ENCODE measurements around the gene CHMP2B.
A peak's percentile ranks its signal among the peaks of the same experiment; 100 is the strongest.

Gene CHMP2B

DNA sequence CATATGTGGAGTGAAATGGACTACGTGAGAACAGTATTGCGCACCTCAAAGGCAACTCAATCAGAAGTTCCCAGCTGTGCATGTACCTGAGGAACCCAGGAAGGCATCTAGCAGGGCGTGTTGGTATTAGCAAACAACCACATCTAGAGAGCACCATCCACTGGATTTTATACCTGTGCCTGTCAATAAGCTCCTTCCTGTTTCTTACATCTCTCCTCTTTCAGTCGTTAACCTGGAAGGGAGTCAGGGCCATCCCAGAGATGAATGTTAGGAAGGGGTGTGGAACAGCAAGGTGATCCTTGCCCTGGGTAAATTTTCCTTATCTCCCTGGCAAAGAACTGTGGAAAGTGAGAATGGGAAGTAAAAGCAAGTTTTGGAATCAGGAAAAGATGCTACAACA lies 29.6 kb upstream of the CHMP2B start:
- Histone ChIP-seq H3K36me3 (replicated peaks in 1 of 2; ENCODE audit: control insufficient read depth in 2 of 2, insufficient read depth in 2 of 2, low read length in 2 of 2) (no peaks in the 10 kb centered on the region), H3K18ac (ENCODE audit: low read length) (no peak overlapping the region)

DNA sequence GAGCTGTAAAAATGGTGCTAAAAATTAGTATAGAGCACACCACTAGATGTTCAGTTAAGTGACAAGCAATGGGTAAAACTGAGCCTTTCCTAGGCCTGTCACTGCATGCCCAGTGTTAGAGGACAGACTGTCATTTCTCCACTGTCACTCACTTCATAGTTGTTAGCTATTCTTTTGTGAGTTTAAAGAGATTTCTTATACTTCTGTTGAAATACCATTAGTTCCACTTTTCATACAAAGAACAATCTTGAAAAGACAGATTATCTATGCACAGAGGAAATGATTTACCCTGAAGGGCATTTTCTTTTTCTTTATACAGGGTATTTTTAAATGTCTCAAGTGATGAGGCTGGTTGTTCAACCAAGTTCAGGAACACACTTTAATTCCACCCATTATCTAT lies 28.3 kb upstream of the CHMP2B start:
- Histone ChIP-seq H4K8ac (ENCODE audit: low read depth, low read length) (no peak overlapping the region), H3K4me3 (ENCODE audit: low read length in 2 of 2) (no peak overlapping the region), H3K4me1 (ENCODE audit: control insufficient read depth in 2 of 2, insufficient read depth in 1 of 2, low read depth in 1 of 2, low read length in 2 of 2) (no peaks in the 10 kb centered on the region), H2BK120ac (ENCODE audit: low read depth, low read length) (no peak overlapping the region), H4K91ac (ENCODE audit: low read depth, low read length, poor library complexity) (no peak overlapping the region), H3K27ac (replicated peaks; ENCODE audit: low read length) (no peak overlapping the region), H2AK5ac (ENCODE audit: low read depth, low read length) (no peak overlapping the region), H2AFZ (ENCODE audit: low read length) (peak overlapping the region; percentile 49), H3K4me2 (ENCODE audit: insufficient read depth, low read length, poor library complexity, severe bottlenecking) (no peak overlapping the region), H3K4ac (ENCODE audit: low read length) (no peak overlapping the region), H3K9me3 (replicated peaks in 1 of 2; ENCODE audit: control insufficient read depth in 2 of 2, insufficient read depth in 1 of 2, low read depth in 1 of 2, low read length in 2 of 2) (peaks cover 0 to 4% of the 10 kb centered on the region in 2 donors), H3K27me3 (ENCODE audit: control insufficient read depth in 3 of 3, insufficient read depth in 3 of 3, low read depth in 1 of 3, low read length in 3 of 3) (no peaks in the 10 kb centered on the region), H3K18ac (ENCODE audit: low read length) (no peak overlapping the region), H2BK5ac (ENCODE audit: low read length) (no peak overlapping the region), H2BK12ac (ENCODE audit: low read length) (no peak overlapping the region), H2BK15ac (ENCODE audit: low read length) (no peak overlapping the region), H3K14ac (ENCODE audit: low read length) (no peak overlapping the region), H3K79me1 (ENCODE audit: low read depth, low read length) (no peaks in the 10 kb centered on the region), H3K9ac (ENCODE audit: low read depth, low read length, poor library complexity) (no peak overlapping the region), H3K36me3 (replicated peaks in 1 of 2; ENCODE audit: control insufficient read depth in 2 of 2, insufficient read depth in 2 of 2, low read length in 2 of 2) (no peaks in the 10 kb centered on the region), H3K23ac (ENCODE audit: low read depth, low read length, poor library complexity) (no peak overlapping the region)
- DNase-seq (ENCODE audit: low spot score), result no peak

More for the DNA sequence above, 29.6 kb upstream of the CHMP2B start:
- no peak overlapping the region for H4K91ac ChIP-seq (ENCODE audit: low read depth, low read length, poor library complexity)
- H3K9ac ChIP-seq (ENCODE audit: low read depth, low read length, poor library complexity), result no peak overlapping the region
- no CpG with 5 or more reads among the region's 4 CpGs for WGBS, 2 donors (ENCODE audit: extremely low coverage in 2 of 2, insufficient read length in 2 of 2, insufficient replicate concordance in 1 of 2)
- no peak overlapping the region for H2BK12ac ChIP-seq (ENCODE audit: low read length)
- peaks cover 0 to 4% of the 10 kb centered on the region in 2 donors for H3K9me3 ChIP-seq (replicated peaks in 1 of 2; ENCODE audit: control insufficient read depth in 2 of 2, insufficient read depth in 1 of 2, low read depth in 1 of 2, low read length in 2 of 2)
- no peak overlapping the region for H3K27ac ChIP-seq (replicated peaks; ENCODE audit: low read length)
- no peak overlapping the region for H3K4ac ChIP-seq (ENCODE audit: low read length)
- no peaks in the 10 kb centered on the region for H3K79me1 ChIP-seq (ENCODE audit: low read depth, low read length)
- H2BK120ac ChIP-seq (ENCODE audit: low read depth, low read length), result no peak overlapping the region
- DNase-seq (ENCODE audit: low spot score), result no peak
- no peak overlapping the region for H2BK5ac ChIP-seq (ENCODE audit: low read length)
- no peaks in the 10 kb centered on the region for H3K27me3 ChIP-seq (ENCODE audit: control insufficient read depth in 3 of 3, insufficient read depth in 3 of 3, low read depth in 1 of 3, low read length in 3 of 3)
- no peak overlapping the region for H3K23ac ChIP-seq (ENCODE audit: low read depth, low read length, poor library complexity)
- H2AK5ac ChIP-seq (ENCODE audit: low read depth, low read length), result no peak overlapping the region
- H3K4me2 ChIP-seq (ENCODE audit: insufficient read depth, low read length, poor library complexity, severe bottlenecking), result no peak overlapping the region
- no peak overlapping the region for H3K14ac ChIP-seq (ENCODE audit: low read length)
- H3K4me1 ChIP-seq (ENCODE audit: control insufficient read depth in 2 of 2, insufficient read depth in 1 of 2, low read depth in 1 of 2, low read length in 2 of 2), result no peaks in the 10 kb centered on the region
- no peak overlapping the region for H4K8ac ChIP-seq (ENCODE audit: low read depth, low read length)
- H3K4me3 ChIP-seq (ENCODE audit: low read length in 2 of 2), result no peak overlapping the region
- H2BK15ac ChIP-seq (ENCODE audit: low read length), result no peak overlapping the region
- H2AFZ ChIP-seq (ENCODE audit: low read length), result no peak overlapping the region

DNA sequence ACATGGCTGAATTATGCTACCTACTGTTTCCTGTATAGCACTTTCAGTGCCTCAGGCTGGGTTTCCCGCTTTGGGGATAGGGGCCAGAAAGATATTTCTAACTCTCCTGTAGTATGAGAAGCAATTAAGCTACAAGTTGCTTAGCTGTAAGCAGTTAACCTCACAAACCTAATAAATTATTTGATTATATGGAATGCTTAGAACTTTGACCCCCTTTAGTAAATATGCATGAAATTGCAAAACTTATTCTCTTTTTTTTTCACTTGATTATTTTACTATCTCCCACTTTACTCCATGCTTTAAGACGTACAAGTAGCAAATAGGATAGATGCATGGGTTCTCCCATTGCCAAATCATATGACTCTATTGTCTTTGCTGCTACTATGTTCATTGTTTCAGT lies 27.5 kb upstream of the CHMP2B start:
- H3K4ac ChIP-seq (ENCODE audit: low read length), result no peak overlapping the region
- H3K9me3 ChIP-seq (replicated peaks in 1 of 2; ENCODE audit: control insufficient read depth in 2 of 2, insufficient read depth in 1 of 2, low read depth in 1 of 2, low read length in 2 of 2), result peaks cover 0 to 4% of the 10 kb centered on the region in 2 donors
- no peak overlapping the region for H3K14ac ChIP-seq (ENCODE audit: low read length)
- H4K8ac ChIP-seq (ENCODE audit: low read depth, low read length), result no peak overlapping the region
- H3K36me3 ChIP-seq (replicated peaks in 1 of 2; ENCODE audit: control insufficient read depth in 2 of 2, insufficient read depth in 2 of 2, low read length in 2 of 2), result no peaks in the 10 kb centered on the region
- no peak overlapping the region for H2BK5ac ChIP-seq (ENCODE audit: low read length)
- no peaks in the 10 kb centered on the region for H3K4me1 ChIP-seq (ENCODE audit: control insufficient read depth in 2 of 2, insufficient read depth in 1 of 2, low read depth in 1 of 2, low read length in 2 of 2)
- no peak overlapping the region for H2AK5ac ChIP-seq (ENCODE audit: low read depth, low read length)
- DNase-seq (ENCODE audit: low spot score), result no peak
- no peaks in the 10 kb centered on the region for H3K27me3 ChIP-seq (ENCODE audit: control insufficient read depth in 3 of 3, insufficient read depth in 3 of 3, low read depth in 1 of 3, low read length in 3 of 3)
- H2BK120ac ChIP-seq (ENCODE audit: low read depth, low read length), result no peak overlapping the region
- H2AFZ ChIP-seq (ENCODE audit: low read length), result no peak overlapping the region
- H2BK15ac ChIP-seq (ENCODE audit: low read length), result no peak overlapping the region
- no peak overlapping the region for H3K4me2 ChIP-seq (ENCODE audit: insufficient read depth, low read length, poor library complexity, severe bottlenecking)
- no peak overlapping the region for H2BK12ac ChIP-seq (ENCODE audit: low read length)
- no peak overlapping the region for H3K18ac ChIP-seq (ENCODE audit: low read length)
- H3K27ac ChIP-seq (replicated peaks; ENCODE audit: low read length), result no peak overlapping the region
- no peak overlapping the region for H4K91ac ChIP-seq (ENCODE audit: low read depth, low read length, poor library complexity)
- no peak overlapping the region for H3K9ac ChIP-seq (ENCODE audit: low read depth, low read length, poor library complexity)
- H3K4me3 ChIP-seq (ENCODE audit: low read length in 2 of 2), result no peak overlapping the region
- no peak overlapping the region for H3K23ac ChIP-seq (ENCODE audit: low read depth, low read length, poor library complexity)
- WGBS, 2 donors (ENCODE audit: extremely low coverage in 2 of 2, insufficient read length in 2 of 2, insufficient replicate concordance in 1 of 2), result no CpG with 5 or more reads among the region's 2 CpGs
- H3K79me1 ChIP-seq (ENCODE audit: low read depth, low read length), result no peaks in the 10 kb centered on the region

DNA sequence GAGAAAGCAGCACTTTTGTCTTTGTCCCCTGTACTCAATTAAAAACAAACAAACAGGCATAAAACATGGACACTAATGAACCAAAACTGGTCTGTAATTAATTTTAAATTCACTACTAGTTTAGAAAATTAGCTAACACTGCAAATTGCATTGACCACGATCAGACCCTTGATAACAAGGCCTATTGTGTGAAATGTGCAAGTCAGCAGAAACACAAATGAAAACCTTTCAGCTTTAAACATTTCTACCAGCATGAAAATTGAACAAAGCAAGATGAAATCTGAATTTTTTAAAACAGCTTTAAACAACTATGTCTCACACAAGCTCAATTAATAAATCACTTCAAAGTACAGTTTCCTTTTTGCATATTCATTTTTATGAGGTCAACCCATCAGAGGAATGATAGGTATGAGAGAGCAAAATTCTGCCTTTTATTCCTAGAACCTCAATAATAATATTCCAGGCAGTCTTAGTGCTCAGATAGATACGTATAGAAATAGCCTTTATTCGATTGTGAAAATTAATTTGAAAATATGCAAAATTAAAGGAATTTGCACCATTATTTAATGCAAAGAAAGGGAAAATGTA lies 27.0 kb upstream of the CHMP2B start:
- H3K14ac ChIP-seq (ENCODE audit: low read length), result no peak overlapping the region
- no peak overlapping the region for H3K4me2 ChIP-seq (ENCODE audit: insufficient read depth, low read length, poor library complexity, severe bottlenecking)

More for the DNA sequence above, 27.0 kb upstream of the CHMP2B start:
- Histone ChIP-seq H2AK5ac (ENCODE audit: low read depth, low read length) (no peak overlapping the region), H2BK12ac (ENCODE audit: low read length) (no peak overlapping the region), H2BK5ac (ENCODE audit: low read length) (no peak overlapping the region), H3K9ac (ENCODE audit: low read depth, low read length, poor library complexity) (no peak overlapping the region), H3K4ac (ENCODE audit: low read length) (no peak overlapping the region), H3K27me3 (ENCODE audit: control insufficient read depth in 3 of 3, insufficient read depth in 3 of 3, low read depth in 1 of 3, low read length in 3 of 3) (no peaks in the 10 kb centered on the region), H3K4me1 (ENCODE audit: control insufficient read depth in 2 of 2, insufficient read depth in 1 of 2, low read depth in 1 of 2, low read length in 2 of 2) (no peaks in the 10 kb centered on the region), H3K18ac (ENCODE audit: low read length) (no peak overlapping the region), H4K91ac (ENCODE audit: low read depth, low read length, poor library complexity) (no peak overlapping the region), H2BK120ac (ENCODE audit: low read depth, low read length) (no peak overlapping the region), H3K9me3 (replicated peaks in 1 of 2; ENCODE audit: control insufficient read depth in 2 of 2, insufficient read depth in 1 of 2, low read depth in 1 of 2, low read length in 2 of 2) (peaks cover 0 to under 1% of the 10 kb centered on the region in 2 donors), H3K36me3 (replicated peaks in 1 of 2; ENCODE audit: control insufficient read depth in 2 of 2, insufficient read depth in 2 of 2, low read length in 2 of 2) (no peaks in the 10 kb centered on the region), H3K4me3 (ENCODE audit: low read length in 2 of 2) (no peak overlapping the region), H3K23ac (ENCODE audit: low read depth, low read length, poor library complexity) (no peak overlapping the region), H2AFZ (ENCODE audit: low read length) (no peak overlapping the region), H2BK15ac (ENCODE audit: low read length) (no peak overlapping the region), H3K27ac (replicated peaks; ENCODE audit: low read length) (no peak overlapping the region), H4K8ac (ENCODE audit: low read depth, low read length) (no peak overlapping the region), H3K79me1 (ENCODE audit: low read depth, low read length) (no peaks in the 10 kb centered on the region)
- no CpG with 5 or more reads among the region's 3 CpGs for WGBS, 2 donors (ENCODE audit: extremely low coverage in 2 of 2, insufficient read length in 2 of 2, insufficient replicate concordance in 1 of 2)
- DNase-seq (ENCODE audit: low spot score), result no peak

Data from neuronal stem cell (in vitro differentiated cells).